GM18505 (cell line): ENCODE measurements around the gene ZNF511.

ENCODE experiments used
- ATAC-seq: cut with Tn5 transposase; IDR thresholded peaks from one replicate; pipeline ENCODE4 v1.9.1; 2021; ENCODE audit not compliant: unreplicated experiment
- POLR2A ChIP-seq: IDR thresholded peaks from 4 replicates; pipeline ENCODE4 v1.6.1; 2011; ENCODE audit warnings: borderline replicate concordance; ENCODE audit not compliant: insufficient read depth, insufficient read length; ENCODE audit errors: extremely low read depth

Gene ZNF511

DNA sequence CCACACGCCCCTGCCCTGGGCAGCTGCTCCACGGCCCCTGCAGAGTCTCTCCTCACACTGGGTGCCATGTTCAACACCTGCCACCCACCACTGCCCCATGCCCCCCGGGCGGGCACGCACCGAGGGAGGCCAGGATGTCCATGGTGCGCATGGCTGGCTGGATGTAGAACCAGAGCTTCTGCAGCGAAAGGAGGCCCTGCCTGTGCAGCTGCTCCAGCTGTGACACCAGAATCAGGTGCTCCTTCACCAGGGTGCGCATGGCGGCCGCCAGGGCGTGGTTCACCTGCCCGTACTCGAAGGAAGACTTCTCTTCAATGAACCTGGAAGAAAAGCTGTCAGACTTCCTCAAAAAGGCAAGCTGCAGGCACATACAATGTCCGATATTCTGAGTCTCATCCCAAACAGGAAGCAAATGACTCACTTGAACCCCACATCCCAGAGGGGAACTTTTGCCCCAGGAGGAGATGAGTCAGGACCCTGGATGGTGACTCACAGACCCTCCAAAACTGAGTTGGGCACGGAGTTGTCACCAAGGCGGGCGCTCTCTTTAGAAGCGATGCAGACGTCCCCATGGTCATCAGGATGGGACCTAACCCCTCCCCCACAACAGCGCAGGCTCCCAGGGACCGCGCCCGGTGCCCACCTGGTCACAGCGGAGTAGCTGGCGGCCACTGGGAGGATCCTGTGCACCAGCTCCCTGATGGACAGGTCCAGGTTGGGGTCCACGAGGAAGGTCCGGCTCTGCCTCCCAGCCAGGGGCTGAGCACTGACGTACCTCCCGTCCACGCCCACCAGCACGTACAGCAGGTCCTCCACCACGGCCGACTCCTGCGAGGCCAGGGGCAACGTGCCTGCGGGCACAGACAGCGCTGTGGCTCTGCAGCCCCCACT lies 15.6 kb upstream of the ZNF511 start:
- no peak for ATAC-seq
- no peak for TF ChIP-seq POLR2A

DNA sequence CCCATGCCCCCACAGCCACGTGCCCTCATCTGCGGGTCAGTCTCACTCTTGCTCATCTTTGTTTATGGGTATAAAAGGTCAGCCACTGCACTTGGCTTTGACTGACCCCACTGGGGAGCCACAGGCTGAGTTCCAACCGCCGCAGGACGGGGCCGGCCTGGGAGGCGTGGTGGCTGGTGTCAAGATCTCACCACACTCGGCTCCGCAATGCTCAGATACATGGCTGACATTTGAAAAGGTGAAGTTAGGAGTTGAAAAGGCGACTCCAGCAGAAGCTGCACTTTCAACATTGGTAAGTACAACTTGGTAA lies 14.9 kb upstream of the ZNF511 start:
- TF ChIP-seq POLR2A, result no peak
- ATAC-seq, result no peak

DNA sequence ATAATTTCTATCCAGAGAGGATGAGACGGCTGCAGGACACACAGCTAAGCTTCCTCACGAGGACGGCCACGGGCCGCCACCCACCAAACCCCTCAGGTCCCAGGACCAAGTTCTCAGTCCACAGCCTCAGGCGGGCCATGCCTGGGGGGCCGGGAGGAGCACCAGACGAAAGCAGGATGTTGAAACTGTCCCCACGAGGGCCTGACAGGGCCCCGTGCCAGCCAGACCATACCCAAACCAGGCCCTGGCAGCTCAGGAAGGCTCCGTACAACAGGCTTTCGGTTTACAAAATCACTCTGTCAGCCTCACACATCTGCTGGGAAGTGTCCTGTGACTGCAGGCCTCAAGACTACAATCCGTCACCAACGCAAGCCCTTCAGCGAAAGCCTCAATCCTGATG lies 14.5 kb upstream of the ZNF511 start:
- no peak for ATAC-seq
- TF ChIP-seq POLR2A, result no peak

DNA sequence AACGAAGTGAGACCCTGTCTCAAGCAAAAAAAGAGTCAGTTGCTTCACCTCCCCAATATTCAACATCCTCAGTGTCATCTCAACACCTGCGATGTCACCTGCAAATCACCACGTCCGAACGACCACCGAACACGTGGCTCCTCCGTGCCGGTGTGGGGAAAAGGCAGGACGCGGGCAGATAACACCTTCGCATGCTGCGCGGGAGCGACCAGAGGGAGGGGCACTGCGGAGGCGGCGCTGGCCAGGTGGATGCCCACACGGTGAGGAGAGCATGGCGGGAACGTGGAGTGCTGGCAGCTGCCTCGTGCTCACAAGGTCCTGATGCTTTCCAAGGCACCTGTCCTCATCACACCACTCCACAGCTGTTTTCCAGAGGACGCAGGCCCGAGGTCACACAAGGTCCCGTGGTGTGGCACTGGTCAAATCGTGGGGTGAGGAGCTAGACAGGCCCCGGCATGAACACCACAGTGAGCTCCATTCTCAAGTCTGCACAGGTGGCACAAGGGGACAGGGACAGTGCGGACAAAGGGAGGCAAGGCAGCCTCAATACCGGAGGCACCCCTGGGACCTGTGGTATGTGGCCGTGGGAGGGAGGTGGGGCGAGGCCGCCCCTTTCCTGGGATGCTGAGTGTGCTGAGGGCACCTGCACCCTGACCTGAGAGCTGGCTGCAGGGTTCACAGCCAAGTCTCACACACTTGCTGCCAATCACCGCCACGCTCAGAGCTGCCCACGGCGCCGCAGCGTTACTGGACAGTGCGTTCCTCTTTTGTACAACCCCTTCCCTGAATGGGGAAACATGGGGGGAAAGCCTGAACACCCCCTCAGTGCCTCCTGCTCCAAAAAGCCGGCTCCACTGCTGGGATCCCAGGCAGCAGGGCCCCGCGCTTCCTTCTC lies 13.0 kb upstream of the ZNF511 start:
- ATAC-seq, result no peak
- TF ChIP-seq POLR2A, result no peak

DNA sequence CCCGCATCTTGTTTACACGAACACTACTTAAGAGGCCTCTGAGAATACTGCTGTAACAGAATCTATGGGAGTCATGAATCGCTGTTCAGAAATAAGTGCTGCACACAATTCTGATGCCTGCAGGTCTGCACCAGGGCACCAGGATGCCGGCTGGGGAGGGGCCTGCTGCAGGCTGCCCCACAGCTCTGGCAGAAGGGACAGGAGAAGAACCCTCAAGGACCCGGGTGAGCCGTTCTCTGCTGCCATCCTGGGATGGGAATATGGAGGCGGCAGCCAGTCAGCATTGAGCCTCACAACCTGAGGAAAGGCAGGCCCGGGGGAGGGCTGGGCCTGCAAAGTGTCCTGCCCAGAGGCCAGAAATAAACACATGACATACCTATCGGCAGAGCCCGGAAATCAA lies 11.2 kb upstream of the ZNF511 start:
- TF ChIP-seq POLR2A, result no peak
- no peak for ATAC-seq

DNA sequence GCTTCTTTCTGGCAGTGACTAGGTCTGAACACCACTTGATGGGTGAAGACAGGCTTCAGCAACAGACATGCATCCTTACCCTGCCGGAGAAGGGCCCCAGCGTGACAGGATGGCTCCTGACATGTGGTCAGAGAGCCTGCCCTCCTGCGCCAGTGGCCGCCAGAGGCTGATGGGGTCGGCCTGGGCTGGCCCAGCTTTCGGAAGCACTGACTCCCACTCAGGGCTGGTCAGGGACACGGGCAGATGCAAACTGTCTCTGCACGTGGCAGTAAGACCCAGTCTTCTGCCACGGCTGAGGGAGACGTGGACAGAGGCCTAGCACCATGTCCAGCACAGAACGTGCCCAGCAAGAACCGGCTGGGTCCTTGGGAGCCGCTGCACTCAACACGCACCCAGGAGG lies 10.2 kb upstream of the ZNF511 start:
- TF ChIP-seq POLR2A, result no peak
- ATAC-seq, result no peak

DNA sequence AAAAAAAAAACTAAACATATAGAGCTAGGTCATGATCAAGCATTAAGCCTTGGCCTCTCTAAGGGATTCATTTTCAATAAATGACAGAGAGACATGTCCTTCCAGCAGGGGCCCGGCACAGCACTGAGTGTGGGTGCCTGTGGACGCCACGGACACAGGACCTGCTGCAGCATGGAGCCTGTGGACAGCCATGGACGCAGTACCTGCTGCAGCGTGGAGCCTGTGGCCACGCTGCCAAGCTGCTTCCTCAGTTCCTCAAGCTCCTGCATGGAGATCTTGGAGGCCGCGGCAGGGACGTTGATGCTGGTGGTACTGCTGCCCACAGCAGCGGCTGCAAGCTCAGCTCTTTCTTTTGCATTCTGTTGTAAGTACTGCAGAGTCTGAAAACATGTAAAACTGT lies 9.5 kb upstream of the ZNF511 start:
- no peak for TF ChIP-seq POLR2A
- no peak for ATAC-seq

DNA sequence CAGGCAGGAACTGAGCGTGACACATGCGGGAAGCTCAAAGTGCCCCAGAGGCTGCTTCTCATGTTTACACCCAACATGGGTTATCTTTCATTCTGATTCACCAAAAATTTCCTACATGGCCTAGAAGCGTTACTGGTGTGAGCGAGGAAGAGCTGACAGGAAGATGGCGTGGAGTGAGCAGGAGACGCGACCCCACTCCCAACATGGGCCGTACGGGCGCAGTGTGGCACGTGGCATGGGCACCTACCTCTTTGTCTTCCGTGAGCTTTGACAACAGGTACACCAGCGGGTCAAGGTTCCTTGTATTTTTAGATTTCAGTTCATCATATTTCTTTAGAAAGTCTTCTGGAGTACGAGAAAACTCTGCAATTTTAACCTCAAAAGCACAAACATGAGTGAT lies 9.0 kb upstream of the ZNF511 start:
- ATAC-seq, result no peak

DNA sequence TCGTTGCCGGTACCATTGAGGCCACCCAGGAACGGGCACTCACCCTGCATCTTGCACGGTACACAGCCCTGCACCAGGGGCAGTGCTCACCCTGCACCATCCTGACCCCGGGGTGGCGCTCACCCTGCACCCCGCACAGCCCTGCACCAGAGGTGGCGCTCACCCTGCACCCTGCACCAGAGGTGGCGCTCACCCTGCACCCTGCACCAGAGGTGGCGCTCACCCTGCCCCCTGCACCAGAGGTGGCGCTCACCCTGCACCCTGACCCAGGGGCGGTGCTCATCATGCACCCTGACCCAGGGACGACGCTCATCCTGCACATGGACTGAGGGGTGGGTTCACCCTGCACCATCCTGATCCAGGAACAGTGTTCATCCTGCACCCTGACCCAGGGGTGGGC lies 6.5 kb upstream of the ZNF511 start:
- no peak for TF ChIP-seq POLR2A
- ATAC-seq, result no peak

More for the DNA sequence above, 9.0 kb upstream of the ZNF511 start:
- TF ChIP-seq POLR2A, result no peak

DNA sequence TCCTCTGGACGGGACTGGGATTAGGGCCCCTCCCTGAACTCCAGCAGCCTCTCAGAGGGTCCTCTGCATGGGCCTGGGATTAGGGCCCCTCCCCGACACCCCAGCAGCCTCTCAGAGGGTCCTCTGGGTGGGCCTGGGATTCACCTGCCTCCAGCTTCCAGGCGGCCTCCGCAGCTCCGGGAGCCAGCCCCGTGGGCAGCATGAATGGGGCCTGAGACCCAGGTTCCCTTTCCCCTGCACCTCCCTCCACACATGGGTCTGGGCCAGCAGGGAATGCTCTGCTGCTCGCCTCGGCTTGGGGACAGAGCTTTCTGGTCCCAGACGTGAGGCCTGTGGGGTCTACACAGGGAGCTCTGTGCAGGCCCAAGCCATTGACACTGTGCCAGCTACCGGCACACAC lies 5.5 kb upstream of the ZNF511 start:
- ATAC-seq, result no peak
- no peak for TF ChIP-seq POLR2A

DNA sequence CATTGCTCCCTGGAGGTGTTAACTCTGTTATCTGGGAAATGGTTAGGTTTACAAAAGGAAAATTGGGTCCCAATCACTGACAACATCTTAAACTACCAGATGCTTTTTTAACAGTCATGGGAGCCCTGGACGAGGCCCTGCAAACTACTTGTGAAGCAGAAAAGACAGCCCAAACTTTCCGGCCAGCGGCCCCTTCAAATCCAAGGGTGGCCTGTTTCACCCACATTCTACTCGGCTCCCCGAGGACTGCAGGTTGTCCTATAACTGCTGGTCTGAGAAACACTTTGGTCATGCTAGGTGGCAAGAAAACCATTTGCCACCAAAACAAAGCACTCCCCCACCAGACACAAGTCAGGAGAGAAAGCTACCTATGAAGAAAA lies 2.6 kb upstream of the ZNF511 start:
- no peak for TF ChIP-seq POLR2A
- no peak for ATAC-seq

DNA sequence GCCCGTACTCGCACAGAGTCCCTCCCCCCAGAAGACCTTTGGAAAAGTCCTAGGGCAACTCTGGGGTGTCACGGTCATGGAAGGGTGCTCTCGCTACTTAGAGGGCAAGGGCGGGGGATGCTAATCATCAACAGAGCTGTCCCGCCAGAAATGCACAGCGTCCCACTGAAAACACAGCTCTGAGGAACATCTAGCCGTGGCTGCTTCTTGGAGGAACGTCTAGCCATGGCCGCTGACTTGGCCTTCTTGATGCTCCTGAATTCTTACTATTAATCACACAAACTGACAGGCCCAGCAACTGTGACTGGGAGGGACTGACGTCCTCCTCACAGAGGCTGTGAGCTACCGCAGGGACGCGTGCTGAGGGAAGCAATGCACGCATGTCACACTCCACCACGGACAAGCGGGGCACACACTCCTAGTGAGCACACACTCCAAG lies 1.8 kb upstream of the ZNF511 start:
- no peak for ATAC-seq
- no peak for TF ChIP-seq POLR2A

DNA sequence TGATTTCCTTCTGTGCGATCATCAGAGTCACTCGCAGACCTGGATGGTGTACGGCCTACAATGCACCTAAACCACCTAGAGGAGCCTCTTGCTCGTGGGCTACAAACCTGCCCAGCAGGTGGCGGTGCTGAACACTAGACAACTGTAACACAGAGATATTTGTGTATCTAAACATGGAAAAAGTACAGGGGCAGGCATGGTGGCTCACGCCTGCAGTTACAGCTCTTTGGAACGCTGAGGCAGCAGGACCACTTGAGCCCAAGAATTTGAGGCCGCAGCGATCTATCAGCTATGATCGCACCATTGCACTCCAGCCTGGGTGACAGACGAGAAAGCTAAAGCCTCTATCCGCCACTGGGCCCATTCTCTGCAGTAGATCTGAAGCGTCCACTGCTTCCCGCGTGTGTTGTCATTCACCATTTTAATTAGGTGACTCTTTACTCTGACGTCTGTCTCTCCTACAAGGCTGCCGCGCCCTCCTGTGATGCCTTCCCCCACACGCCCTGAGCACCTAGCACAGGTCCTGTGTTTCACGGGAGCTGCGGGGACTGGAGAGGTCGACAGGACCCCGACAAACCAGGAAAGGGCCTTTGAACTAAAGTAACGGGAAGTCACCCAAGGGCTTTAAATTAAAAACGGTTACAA lies 816 bp upstream of the ZNF511 start:
- no peak for TF ChIP-seq POLR2A
- ATAC-seq, result peak; percentile 43
